GM19240 (cell line): Measurements from ENCODE around the gene MZT2B.
"Not testable (repeated sequence)": the region's sequence is repeated elsewhere in the genome, so short reads cannot be mapped to it uniquely, and the experiment has no call there.

ENCODE experiments used
- DNase-seq: peaks from one replicate; pipeline ENCODE4 v3.0.0; 2011; ENCODE audit warnings: low spot score; ENCODE audit not compliant: insufficient read length

Gene MZT2B

GRCh38 chr2:130207051-130207450, 25.0 kb downstream of the MZT2B start:
- not testable (repeated sequence) for DNase-seq

- DNase-seq, result not testable (repeated sequence)
Observed at GRCh38 chr2:130219147-130219546, 37.1 kb downstream of the MZT2B start.

GRCh38 chr2:130220505-130220904, 38.4 kb downstream of the MZT2B start:
- not testable (repeated sequence) for DNase-seq

- DNase-seq, result not testable (repeated sequence)
Observed at GRCh38 chr2:130222523-130222922, 40.5 kb downstream of the MZT2B start.

- DNase-seq, result not testable (repeated sequence)
Observed at GRCh38 chr2:130228005-130228404, 45.9 kb downstream of the MZT2B start.

- DNase-seq, result not testable (repeated sequence)
Observed at GRCh38 chr2:130228467-130229160, 46.6 kb downstream of the MZT2B start.

- not testable (repeated sequence) for DNase-seq
Observed at GRCh38 chr2:130229161-130229510, 47.1 kb downstream of the MZT2B start.

GRCh38 chr2:130230376-130230775, 48.3 kb downstream of the MZT2B start:
- DNase-seq, result not testable (repeated sequence)

- DNase-seq, result not testable (repeated sequence)
Observed at GRCh38 chr2:130230907-130231306, 48.8 kb downstream of the MZT2B start.

GRCh38 chr2:130231656-130232055, 49.6 kb downstream of the MZT2B start:
- DNase-seq, result no peak

- not testable (repeated sequence) for DNase-seq
Observed at GRCh38 chr2:130233066-130233465, 51.0 kb downstream of the MZT2B start.

- DNase-seq, result not testable (repeated sequence)
Observed at GRCh38 chr2:130239581-130239980, 57.5 kb downstream of the MZT2B start.
